ENCODE results near the gene PIGQ. TPM values are rescaled to one million over a fixed set of nuclear protein-coding genes. Genes with fewer than 3 reads are reported as not detected.
"Not testable (repeated sequence)": the region's sequence is repeated elsewhere in the genome, so short reads cannot be mapped to it uniquely, and the experiment has no call there.

The PIGQ gene
- total RNA-seq, 1 donor from 2014 or later = 46.6 TPM

- ATAC-seq (no peak), DNase-seq (ENCODE audit: low spot score) (no peak)
- intact Hi-C loops (cut with DNase I) = no loop called here
Measured at GRCh38 chr16:591892-592517, 22.2 kb downstream of the PIGQ start.

GRCh38 chr16:592518-593306, 22.9 kb downstream of the PIGQ start:
- ATAC-seq = peak; percentile 6
- intact Hi-C loops (cut with DNase I) = no loop called here
- DNase-seq (ENCODE audit: low spot score) = no peak

GRCh38 chr16:593406-593805, 23.6 kb downstream of the PIGQ start:
- no peak for DNase-seq (ENCODE audit: low spot score)
- ATAC-seq = no peak
- intact Hi-C loops (cut with DNase I) = no loop called here

GRCh38 chr16:593807-594206, 24.0 kb downstream of the PIGQ start:
- no peak for ATAC-seq
- intact Hi-C loops (cut with DNase I) = no loop called here
- no peak for DNase-seq (ENCODE audit: low spot score)

GRCh38 chr16:595094-595528, 25.3 kb downstream of the PIGQ start:
- intact Hi-C loops (cut with DNase I) = no loop called here
- ATAC-seq = no peak
- no peak for DNase-seq (ENCODE audit: low spot score)

GRCh38 chr16:595942-596735, 26.4 kb downstream of the PIGQ start:
- no peak for DNase-seq (ENCODE audit: low spot score)
- intact Hi-C loops (cut with DNase I) = no loop called here
- ATAC-seq = no peak

GRCh38 chr16:596736-597060, 26.9 kb downstream of the PIGQ start:
- ATAC-seq = no peak
- DNase-seq (ENCODE audit: low spot score) = no peak
- intact Hi-C loops (cut with DNase I) = no loop called here

GRCh38 chr16:597655-598054, 27.9 kb downstream of the PIGQ start:
- ATAC-seq; DNase-seq (ENCODE audit: low spot score); intact Hi-C loops (cut with DNase I): not testable (repeated sequence)

GRCh38 chr16:598823-599739, 29.3 kb downstream of the PIGQ start:
- DNase-seq (ENCODE audit: low spot score) (no peak), ATAC-seq (no peak)
- intact Hi-C loops (cut with DNase I) = no loop called here

- no peak for DNase-seq (ENCODE audit: low spot score)
- intact Hi-C loops (cut with DNase I) = no loop called here
- no peak for ATAC-seq
Measured at GRCh38 chr16:600781-601180, 31.0 kb downstream of the PIGQ start.

GRCh38 chr16:603933-604332, 34.2 kb downstream of the PIGQ start:
- intact Hi-C loops (cut with DNase I) = no loop called here
- ATAC-seq = no peak

GRCh38 chr16:606656-607307, 37.0 kb downstream of the PIGQ start:
- no peak for DNase-seq (ENCODE audit: low spot score)
- intact Hi-C loops (cut with DNase I) = no loop called here

More at GRCh38 chr16:603933-604332, 34.2 kb downstream of the PIGQ start:
- no peak for DNase-seq (ENCODE audit: low spot score)

GRCh38 chr16:608019-608418, 38.3 kb downstream of the PIGQ start:
- intact Hi-C loops (cut with DNase I) = no loop called here
- ATAC-seq = no peak
- no peak for DNase-seq (ENCODE audit: low spot score)

More at GRCh38 chr16:606656-607307, 37.0 kb downstream of the PIGQ start:
- ATAC-seq = no peak

GRCh38 chr16:609316-609715, 39.5 kb downstream of the PIGQ start:
- no peak for ATAC-seq
- DNase-seq (ENCODE audit: low spot score) = no peak
- intact Hi-C loops (cut with DNase I) = no loop called here

GRCh38 chr16:609984-610383, 40.2 kb downstream of the PIGQ start:
- ATAC-seq = no peak
- no peak for DNase-seq (ENCODE audit: low spot score)
- intact Hi-C loops (cut with DNase I) = no loop called here

- DNase-seq (ENCODE audit: low spot score) (peak; percentile 70), ATAC-seq (peak; percentile 81)
- intact Hi-C loops (cut with DNase I) = no loop called here
Measured at GRCh38 chr16:610513-611381, 41.0 kb downstream of the PIGQ start.

GRCh38 chr16:615122-615521, 45.4 kb downstream of the PIGQ start:
- DNase-seq (ENCODE audit: low spot score) (no peak), ATAC-seq (no peak)
- intact Hi-C loops (cut with DNase I) = no loop called here
